ENCODE data around the gene CGB1.
"Not testable (repeated sequence)": the region's sequence is repeated elsewhere in the genome, so short reads cannot be mapped to it uniquely, and the experiment has no call there.

Gene CGB1

GRCh38 chr19:49020931-49021895 is 15.5 kb downstream of the CGB1 start:
- no peak for DNase-seq (ENCODE audit: low read depth)

DNA sequence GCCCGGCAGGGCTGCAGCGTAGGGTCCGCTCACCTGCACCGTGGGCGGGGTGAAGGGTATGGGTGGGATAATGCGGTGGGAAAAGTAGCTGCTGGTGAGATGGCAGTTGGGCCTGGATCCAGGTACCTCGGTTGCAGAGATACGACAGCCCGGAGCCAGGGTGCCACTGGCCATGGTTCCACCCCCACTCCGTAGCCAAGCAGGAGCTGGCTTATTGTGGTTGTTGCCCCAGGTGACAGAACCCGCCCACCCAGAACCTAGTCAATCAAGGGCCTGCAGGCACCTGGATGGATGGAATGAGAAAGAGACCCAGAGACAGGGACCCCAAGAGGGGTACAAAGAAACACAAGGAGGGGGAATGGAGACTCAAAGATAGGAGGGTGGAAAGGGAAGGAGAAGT is 16.4 kb downstream of the CGB1 start:
- no peak for DNase-seq (ENCODE audit: low read depth)

DNA sequence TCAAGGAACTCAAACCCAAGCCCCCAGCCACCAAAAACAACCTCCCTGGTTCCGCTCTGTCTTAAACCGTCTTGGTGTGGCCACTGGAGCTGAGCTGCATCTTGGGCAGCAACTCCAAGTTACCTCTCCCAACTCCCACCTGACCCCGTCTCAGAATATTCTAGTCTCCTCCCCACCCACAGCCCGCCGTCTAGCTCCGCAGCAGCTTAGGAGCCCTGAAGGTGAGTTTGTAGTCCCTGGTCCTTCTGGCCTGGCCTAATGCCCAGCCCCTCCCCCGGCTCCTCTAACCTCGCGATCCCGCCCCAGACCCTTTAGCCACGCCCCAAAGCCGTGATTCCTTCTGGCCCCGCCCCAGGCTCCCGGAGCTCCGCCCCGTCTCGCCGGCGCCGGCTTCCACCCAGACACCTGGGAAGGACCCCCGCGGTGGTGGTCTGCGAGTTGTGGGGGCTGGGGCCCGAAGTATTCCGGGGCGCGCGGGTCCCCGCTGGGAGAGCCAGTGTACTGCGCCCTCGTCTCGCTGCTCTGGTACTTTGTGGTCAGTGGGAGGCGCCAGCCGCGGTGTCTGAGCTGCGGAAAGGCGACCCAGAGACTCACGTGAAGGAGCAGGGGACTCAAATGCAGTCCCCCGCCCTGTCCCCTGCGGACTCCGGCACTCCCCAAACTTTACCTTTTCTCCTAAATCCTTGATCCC is 17.3 kb downstream of the CGB1 start:
- DNase-seq (ENCODE audit: low read depth), result peak; percentile 46

DNA sequence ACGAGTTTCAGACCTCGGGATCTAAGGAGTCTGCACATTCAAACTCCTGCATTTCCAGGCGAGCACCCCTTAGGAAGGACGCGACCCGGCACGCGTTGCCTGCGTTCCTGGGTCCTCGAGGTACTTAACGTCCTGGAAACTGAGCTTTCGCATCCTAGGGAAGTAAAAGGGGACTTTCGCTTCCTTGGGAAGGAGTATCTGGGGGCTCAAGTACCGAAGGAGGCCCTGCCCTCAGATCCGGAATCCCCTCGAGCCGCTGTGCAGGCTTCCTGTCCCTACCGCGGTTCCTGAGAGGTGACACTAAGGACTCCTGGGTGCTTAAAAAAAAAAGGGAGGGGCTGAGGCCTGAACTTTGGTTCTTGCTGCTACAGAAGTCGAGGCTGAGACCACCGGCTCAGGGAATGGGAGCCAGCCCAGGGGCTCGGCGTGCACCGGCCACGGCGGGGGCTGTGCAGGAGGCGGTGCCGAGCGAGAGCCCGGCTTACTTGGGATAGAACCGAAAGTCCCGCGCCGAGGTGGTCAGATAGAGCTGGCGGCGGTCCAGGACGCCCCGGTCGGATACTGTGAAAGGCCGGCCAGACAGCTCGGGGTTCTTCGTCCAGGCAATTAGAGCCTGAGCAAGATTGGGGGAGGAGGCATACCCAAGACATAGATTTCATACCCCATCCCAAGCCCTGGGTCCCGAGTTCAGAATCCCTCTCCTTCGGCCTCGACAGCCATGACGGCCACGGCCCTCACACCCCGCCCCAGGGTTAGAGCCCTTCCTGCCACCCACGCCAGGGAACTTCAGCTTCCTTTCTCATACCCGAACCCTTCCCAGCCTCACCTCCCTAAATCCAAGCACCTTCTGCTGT is 18.1 kb downstream of the CGB1 start:
- DNase-seq (ENCODE audit: low read depth), result not testable (repeated sequence)

- DNase-seq (ENCODE audit: low read depth), result peak; percentile 41
Measured at GRCh38 chr19:49017666-49018351, 18.9 kb downstream of the CGB1 start.

DNA sequence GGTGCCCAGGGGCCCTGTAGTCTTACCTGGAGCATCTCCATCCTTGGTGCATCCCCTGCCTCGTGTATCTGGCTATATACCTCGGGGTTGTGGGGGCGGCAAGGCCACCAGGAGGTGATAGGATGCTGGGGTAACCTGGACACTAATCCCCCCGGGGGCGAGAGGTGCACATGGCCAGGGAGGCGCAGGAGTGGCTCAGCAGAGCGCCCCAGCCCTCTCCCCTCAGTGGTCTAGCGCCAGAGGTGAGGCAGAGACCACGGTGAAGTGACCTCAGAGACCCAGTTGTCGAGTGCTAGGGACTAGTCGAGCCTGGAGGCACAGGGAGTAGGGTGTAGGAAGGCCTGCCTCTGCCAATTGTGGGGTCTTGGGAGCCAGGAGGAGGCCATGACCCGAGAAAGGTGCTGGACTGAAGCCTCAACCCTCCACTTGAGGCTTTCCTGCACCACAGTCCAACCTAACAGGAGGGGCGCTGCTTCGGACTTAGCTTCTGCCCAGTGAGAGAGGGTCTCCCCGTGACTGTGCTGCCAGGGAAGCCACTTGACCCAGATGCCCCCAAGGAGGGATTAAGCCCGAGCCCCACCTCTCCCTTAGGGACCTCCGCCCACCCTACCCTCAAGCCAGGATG is 19.5 kb downstream of the CGB1 start, which contains the start of gene LHB:
Gene LHB (minus strand): TSS at position 51 of the 625 bp plus-strand sequence. CDS start 10 bp downstream, at position 41.
- DNase-seq (ENCODE audit: low read depth), result no peak

GRCh38 chr19:49016067-49016839 is 20.4 kb downstream of the CGB1 start:
- DNase-seq (ENCODE audit: low read depth), result no peak

DNA sequence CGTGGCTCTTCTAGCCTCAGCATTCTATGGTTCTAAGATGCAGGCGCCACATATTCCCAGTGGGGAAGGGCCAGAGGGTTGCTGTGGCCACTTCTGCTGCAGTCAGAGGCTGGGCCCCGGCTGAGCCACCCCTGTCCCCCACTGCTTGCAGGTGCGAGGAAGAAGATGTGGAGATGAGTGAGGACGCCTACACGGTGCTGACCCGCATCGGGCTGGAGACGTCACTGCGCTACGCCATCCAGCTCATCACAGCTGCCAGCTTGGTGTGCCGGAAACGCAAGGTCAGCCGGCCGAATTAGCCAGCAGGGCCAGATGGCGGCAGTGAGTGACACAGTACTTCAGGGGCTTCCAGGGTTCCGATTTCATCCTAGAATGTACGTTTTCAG is 21.8 kb downstream of the CGB1 start:
- DNase-seq (ENCODE audit: low read depth), result no peak

DNA sequence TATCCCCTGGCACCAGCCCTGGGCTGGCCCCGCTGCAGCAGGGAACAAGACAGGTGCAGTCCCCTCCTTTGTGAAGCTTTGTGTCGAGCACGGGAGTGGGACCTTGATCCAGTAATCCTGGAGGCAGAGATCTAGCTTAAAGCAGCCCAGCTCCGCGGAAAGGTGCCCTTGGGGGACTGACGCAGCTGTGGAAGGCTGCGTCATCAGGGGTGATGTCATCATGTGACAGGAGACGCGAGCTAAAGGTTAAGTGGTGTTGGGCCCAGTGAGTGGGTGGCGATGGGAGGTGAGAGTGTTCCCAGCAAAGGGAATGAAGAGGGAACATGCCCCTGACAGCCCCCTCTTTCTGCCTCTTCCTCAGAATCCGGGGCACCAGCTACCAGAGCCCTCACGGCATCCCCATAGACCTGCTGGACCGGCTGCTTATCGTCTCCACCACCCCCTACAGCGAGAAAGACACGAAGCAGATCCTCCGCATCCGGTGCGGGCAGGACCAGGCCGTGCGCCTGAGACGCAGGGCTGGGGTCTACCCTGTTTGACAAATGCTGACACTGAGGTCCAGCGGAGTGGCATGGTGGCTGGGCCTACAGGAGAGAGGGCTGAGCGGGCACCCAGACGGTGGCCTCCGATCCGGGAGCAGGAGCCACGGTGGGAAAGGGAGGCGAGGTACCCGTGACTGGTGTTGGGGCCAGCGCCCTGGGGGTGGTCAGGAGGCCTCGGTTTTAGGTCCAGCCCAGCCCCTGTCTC is 22.4 kb downstream of the CGB1 start:
- no peak for DNase-seq (ENCODE audit: low read depth)

DNA sequence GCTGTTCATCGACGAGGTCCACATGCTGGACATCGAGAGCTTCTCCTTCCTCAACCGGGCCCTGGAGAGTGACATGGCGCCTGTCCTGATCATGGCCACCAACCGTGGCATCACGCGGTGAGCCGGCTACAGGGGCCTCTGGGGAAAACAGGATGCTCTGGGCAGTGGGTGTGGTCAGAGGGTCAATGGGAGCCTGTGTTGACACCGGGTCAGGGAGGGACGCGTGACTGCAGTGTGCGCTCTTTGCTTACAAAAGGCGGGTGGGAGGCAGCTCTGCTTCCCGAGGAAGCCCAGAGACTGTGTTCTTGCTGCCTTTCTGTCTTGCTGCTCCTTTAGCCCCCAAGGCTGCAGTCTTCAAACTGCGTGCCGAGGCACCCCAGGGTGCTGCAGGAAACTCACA is 25.5 kb downstream of the CGB1 start:
- no peak for DNase-seq (ENCODE audit: low read depth)

DNA sequence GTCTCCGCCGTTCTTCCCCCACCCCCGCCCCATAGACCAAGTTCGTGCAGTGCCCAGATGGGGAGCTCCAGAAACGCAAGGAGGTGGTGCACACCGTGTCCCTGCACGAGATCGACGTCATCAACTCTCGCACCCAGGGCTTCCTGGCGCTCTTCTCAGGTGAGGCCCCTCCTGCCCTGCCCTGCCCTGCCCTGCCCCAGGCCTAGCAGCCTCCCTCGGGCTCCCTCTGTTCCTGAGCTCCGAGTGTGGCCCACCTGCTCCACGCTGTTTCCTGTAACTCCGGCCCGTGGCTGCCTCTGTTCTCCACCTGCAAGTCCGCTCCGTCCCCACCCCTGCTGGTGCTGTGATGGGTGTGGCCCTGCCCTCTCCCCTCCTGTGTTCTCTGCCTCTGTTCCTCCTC is 26.2 kb downstream of the CGB1 start:
- no peak for DNase-seq (ENCODE audit: low read depth)

- no peak for DNase-seq (ENCODE audit: low read depth)
Measured at GRCh38 chr19:49009828-49010227, 26.9 kb downstream of the CGB1 start.

DNA sequence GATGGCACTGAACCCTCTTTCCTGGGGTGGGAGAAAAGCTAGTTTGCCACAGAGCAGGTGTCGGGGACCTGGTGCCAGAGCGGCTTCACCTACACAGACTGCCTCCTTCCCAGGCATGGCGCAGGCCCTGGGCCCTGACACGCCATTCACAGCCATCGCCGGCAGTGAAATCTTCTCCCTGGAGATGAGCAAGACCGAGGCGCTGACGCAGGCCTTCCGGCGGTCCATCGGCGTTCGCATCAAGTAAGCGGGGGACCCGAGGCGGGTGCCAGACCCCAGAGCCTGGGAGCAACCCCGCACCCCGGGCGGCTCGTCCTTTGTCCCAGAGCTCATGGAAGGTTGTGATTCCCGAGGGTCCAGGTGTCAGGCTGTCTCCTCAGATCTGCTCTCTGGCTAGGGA is 29.8 kb downstream of the CGB1 start:
- DNase-seq (ENCODE audit: low read depth), result no peak

- no peak for DNase-seq (ENCODE audit: low read depth)
Measured at GRCh38 chr19:49004964-49005614, 31.6 kb downstream of the CGB1 start.

DNA sequence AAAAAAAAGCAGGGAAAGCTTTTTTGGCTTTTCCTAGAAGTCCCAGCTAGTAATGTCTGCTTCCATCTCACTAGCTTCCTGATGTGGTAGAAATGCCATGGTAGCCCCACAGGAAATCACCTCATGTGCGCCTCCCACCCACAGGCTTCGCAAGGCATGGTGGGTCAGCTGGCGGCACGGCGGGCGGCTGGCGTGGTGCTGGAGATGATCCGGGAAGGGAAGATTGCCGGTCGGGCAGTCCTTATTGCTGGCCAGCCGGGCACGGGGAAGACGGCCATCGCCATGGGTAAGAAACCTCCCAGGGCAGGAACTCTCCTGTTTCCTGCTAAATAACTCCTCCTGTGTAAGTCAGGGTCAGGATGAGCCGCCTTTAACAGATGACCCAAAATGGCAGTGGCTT is 32.6 kb downstream of the CGB1 start:
- no peak for DNase-seq (ENCODE audit: low read depth)

GRCh38 chr19:48999481-49000325 is 37.0 kb downstream of the CGB1 start:
- DNase-seq (ENCODE audit: low read depth), result peak; percentile 45

GRCh38 chr19:48997972-48998371 is 38.7 kb downstream of the CGB1 start:
- DNase-seq (ENCODE audit: low read depth), result no peak

DNA sequence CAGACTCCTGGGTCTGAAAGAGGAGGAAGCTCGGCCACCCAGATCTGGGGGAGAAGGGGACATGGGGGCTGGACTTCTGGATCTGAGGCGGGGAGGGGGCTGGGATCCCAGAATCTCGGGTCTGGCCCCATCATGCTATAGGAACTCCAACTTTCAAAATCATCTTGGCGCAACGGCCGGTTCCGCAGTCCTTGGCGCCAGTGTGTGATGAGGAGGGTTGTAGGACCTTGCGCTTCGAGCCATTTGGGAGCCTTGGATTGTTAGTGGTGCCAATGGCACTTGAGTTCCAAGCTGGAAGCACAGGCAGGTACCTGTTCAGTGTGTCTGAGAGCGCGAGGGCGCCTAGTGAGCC is 42.7 kb downstream of the CGB1 start:
- DNase-seq (ENCODE audit: low read depth), result no peak

All from stimulated activated CD8-positive, alpha-beta memory T cell treated with anti-CD3 and anti-CD28 coated beads, Interleukin-12 subunit alpha, Interleukin-12 subunit beta, amount 100 ng/mL, for 4 hours (primary cell).